ENCODE measurements around the gene ZNF738. TPM values are rescaled to one million over a fixed set of nuclear protein-coding genes. Genes with fewer than 3 reads are reported as not detected.

Gene ZNF738
- polyA plus RNA-seq, 3 donors from 2014 or later, result 3.1 to 4.5 (median 3.2) TPM

GRCh38 chr19:21352830-21353229, 6.0 kb upstream of the ZNF738 start:
- Mint-ChIP-seq H3K4me3 (no peak overlapping the region), H3K4me1 (peaks cover 1 to 16% of the 10 kb centered on the region in 2 donors), H3K36me3 (peaks cover 3 to 8% (median 7%) of the 10 kb centered on the region in 3 donors), H3K27me3 (ENCODE audit: low read depth in 3 of 3) (no peaks in the 10 kb centered on the region), H3K27ac (no peak overlapping the region), H3K9me3 (peaks cover 0 to 17% (median 14%) of the 10 kb centered on the region in 6 donors)
- DNase-seq, result no peak

GRCh38 chr19:21362291-21362690, 3.5 kb downstream of the ZNF738 start:
- peaks cover 18 to 28% of the 10 kb centered on the region in 2 donors for H3K4me1 Mint-ChIP-seq
- peaks cover 0 to 6% (median 3%) of the 10 kb centered on the region in 3 donors for H3K27me3 Mint-ChIP-seq (ENCODE audit: low read depth in 3 of 3)
- H3K4me3 Mint-ChIP-seq, result peak overlapping the region in 1 of 5 donors; percentile 9
- no peak overlapping the region for H3K27ac Mint-ChIP-seq
- peaks cover 15 to 32% (median 22%) of the 10 kb centered on the region in 3 donors for H3K36me3 Mint-ChIP-seq
- DNase-seq, result no peak
- peaks cover 0 to 2% (median 0%) of the 10 kb centered on the region in 6 donors for H3K9me3 Mint-ChIP-seq

GRCh38 chr19:21383980-21384582, 25.3 kb downstream of the ZNF738 start:
- H3K4me1 Mint-ChIP-seq, result no peaks in the 10 kb centered on the region
- no peak for DNase-seq
- H3K4me3 Mint-ChIP-seq, result no peak overlapping the region
- H3K36me3 Mint-ChIP-seq, result peaks cover 50 to 54% (median 50%) of the 10 kb centered on the region in 3 donors
- peaks cover 46 to 94% (median 87%) of the 10 kb centered on the region in 6 donors for H3K9me3 Mint-ChIP-seq
- H3K27me3 Mint-ChIP-seq (ENCODE audit: low read depth in 3 of 3), result no peaks in the 10 kb centered on the region
- H3K27ac Mint-ChIP-seq, result no peak overlapping the region

GRCh38 chr19:21396121-21396520, 37.3 kb downstream of the ZNF738 start:
- DNase-seq, result no peak
- Mint-ChIP-seq H3K4me3 (no peak overlapping the region), H3K27me3 (ENCODE audit: low read depth in 3 of 3) (peaks cover 0 to 6% (median 0%) of the 10 kb centered on the region in 3 donors), H3K27ac (no peak overlapping the region), H3K4me1 (peaks cover 29 to 46% of the 10 kb centered on the region in 2 donors), H3K9me3 (peaks cover 0 to 9% (median 8%) of the 10 kb centered on the region in 6 donors), H3K36me3 (peaks cover 11 to 15% (median 14%) of the 10 kb centered on the region in 3 donors)

DNA sequence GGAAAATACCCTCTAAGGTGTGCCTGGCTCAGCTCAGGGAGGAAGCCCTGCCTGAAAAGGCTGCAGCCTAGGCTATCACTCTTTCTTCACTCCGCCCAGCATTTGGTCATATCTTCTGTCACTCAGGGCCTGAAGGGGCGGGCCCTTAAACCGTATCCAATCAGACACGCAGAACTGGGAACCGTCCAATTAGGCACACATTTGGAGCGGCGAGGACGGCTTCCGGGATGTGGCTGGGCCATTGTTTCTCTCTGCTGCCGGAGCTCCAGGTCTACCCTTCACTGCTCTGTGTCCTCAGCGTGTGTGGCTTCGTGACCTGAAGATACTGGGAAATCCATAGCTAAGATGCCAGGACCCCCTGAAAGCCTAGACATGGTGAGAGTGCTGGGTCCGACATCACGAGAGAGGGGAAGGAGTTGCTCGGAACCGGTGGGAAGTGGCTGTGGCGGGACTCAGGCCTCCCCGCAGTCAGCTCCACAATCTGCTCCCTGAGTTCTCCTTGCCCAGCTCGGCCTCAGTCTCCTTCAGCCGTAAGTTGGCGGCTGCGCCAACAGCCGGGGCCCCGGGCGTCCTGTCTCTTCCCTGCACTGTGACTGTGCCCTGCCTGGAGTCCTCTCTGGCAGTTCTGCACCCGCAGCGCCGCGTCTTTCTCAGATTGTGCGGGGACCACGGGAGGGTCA, 38.2 kb downstream of the ZNF738 start, which contains the start of gene ZNF493:
Gene ZNF493 (plus strand): TSS at position 241 of the 680 bp plus-strand sequence. CDS start 105 bp downstream, at position 346.
- Mint-ChIP-seq H3K36me3 (peaks cover 11 to 15% (median 14%) of the 10 kb centered on the region in 3 donors), H3K27ac (peak within 1 kb of the TSS; percentile 81 to 97 (median 93)), H3K4me3 (peak within 1 kb of the TSS; percentile 95 to 100 (median 97)), H3K9me3 (peaks cover 0 to 4% (median under 1%) of the 10 kb centered on the region in 6 donors), H3K27me3 (ENCODE audit: low read depth in 3 of 3) (peaks cover 0 to 6% (median 0%) of the 10 kb centered on the region in 3 donors), H3K4me1 (peaks cover 31 to 52% of the 10 kb centered on the region in 2 donors)
- peak; percentile 89 to 91 (median 91) for DNase-seq

- DNase-seq, result no peak
- Mint-ChIP-seq H3K36me3 (peaks cover 8 to 28% (median 20%) of the 10 kb centered on the region in 3 donors), H3K4me1 (peaks cover 45 to 70% of the 10 kb centered on the region in 2 donors), H3K27me3 (ENCODE audit: low read depth in 3 of 3) (peaks cover 0 to 6% (median 0%) of the 10 kb centered on the region in 3 donors), H3K4me3 (peak overlapping the region in 4 of 5 donors; percentile 95 to 100 (median 98)), H3K9me3 (no peaks in the 10 kb centered on the region), H3K27ac (no peak overlapping the region)
These were observed 40.1 kb downstream of the ZNF738 start for GRCh38 chr19:21398851-21399250.

GRCh38 chr19:21402303-21402985, 43.6 kb downstream of the ZNF738 start:
- Mint-ChIP-seq H3K27ac (no peak overlapping the region), H3K36me3 (peaks cover 24 to 43% (median 29%) of the 10 kb centered on the region in 3 donors), H3K27me3 (ENCODE audit: low read depth in 3 of 3) (peaks cover 0 to 2% (median 0%) of the 10 kb centered on the region in 3 donors), H3K9me3 (no peaks in the 10 kb centered on the region), H3K4me1 (peaks cover 43 to 73% of the 10 kb centered on the region in 2 donors), H3K4me3 (no peak overlapping the region)
- DNase-seq, result no peak

- H3K4me1 Mint-ChIP-seq, result peaks cover 2 to 8% of the 10 kb centered on the region in 2 donors
- peaks cover 67 to 73% (median 73%) of the 10 kb centered on the region in 3 donors for H3K36me3 Mint-ChIP-seq
These were observed 51.4 kb downstream of the ZNF738 start for GRCh38 chr19:21410166-21410565.

GRCh38 chr19:21422244-21422643, 63.4 kb downstream of the ZNF738 start:
- Mint-ChIP-seq H3K4me3 (peak overlapping the region in 1 of 5 donors; percentile 20), H3K27me3 (ENCODE audit: low read depth in 3 of 3) (peaks cover 0 to 2% (median 0%) of the 10 kb centered on the region in 3 donors), H3K9me3 (peaks cover 51 to 98% (median 91%) of the 10 kb centered on the region in 6 donors), H3K27ac (no peak overlapping the region), H3K4me1 (peaks cover 0 to 1% of the 10 kb centered on the region in 2 donors), H3K36me3 (peaks cover 50 to 63% (median 60%) of the 10 kb centered on the region in 3 donors)
- DNase-seq, result no peak

More at GRCh38 chr19:21410166-21410565, 51.4 kb downstream of the ZNF738 start:
- DNase-seq, result no peak
- peaks cover 0 to 3% (median 0%) of the 10 kb centered on the region in 3 donors for H3K27me3 Mint-ChIP-seq (ENCODE audit: low read depth in 3 of 3)
- H3K4me3 Mint-ChIP-seq, result no peak overlapping the region
- H3K9me3 Mint-ChIP-seq, result peaks cover 2 to 29% (median 21%) of the 10 kb centered on the region in 6 donors
- H3K27ac Mint-ChIP-seq, result no peak overlapping the region

DNA sequence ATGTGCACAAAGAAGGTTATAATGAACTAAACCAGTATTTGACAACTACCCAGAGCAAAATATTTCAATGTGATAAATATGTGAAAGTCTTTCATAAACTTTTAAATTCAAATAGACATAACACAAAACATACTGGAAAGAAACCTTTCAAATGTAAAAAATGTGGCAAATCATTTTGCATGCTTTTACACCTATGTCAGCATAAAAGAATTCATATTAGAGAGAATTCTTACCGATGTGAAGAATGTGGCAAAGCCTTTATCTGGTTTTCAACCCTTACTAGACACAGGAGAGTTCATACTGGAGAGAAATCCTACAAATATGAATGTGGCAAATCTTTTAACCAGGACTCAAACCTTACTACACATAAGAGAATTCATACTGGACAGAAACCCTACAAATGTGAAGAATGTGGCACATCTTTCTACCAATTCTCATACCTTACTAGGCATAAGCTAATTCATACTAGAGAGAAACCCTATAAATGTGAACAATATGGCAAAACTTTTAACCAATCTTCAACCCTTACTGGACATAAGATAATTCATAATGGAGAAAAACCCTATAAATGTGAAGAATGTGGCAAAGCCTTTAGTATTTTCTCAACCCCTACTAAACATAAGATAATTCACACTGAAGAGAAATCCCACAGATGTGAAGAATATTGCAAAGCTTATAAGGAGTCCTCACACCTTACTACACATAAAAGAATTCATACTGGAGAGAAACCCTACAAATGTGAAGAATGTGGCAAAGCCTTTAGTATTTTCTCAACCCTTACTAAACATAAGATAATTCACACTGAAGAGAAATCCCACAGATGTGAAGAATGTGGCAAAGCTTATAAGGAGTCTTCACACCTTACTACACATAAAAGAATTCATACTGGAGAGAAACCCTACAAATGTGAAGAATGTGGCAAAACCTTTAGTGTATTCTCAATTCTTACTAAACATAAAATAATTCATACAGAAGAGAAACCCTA, 64.5 kb downstream of the ZNF738 start:
- no peak for DNase-seq
- Mint-ChIP-seq H3K36me3 (peaks cover 40 to 54% (median 49%) of the 10 kb centered on the region in 3 donors), H3K4me1 (peaks cover 0 to under 1% of the 10 kb centered on the region in 2 donors), H3K4me3 (no peak overlapping the region), H3K27me3 (ENCODE audit: low read depth in 3 of 3) (no peaks in the 10 kb centered on the region), H3K27ac (no peak overlapping the region), H3K9me3 (peaks cover 45 to 89% (median 83%) of the 10 kb centered on the region in 6 donors)
